Panc1 (cell line): ENCODE measurements around the gene GLRX.

Experiments
- TF ChIP-seq, protein P1 (sequence below), 2 experiments: IDR thresholded peaks; 2 replicates each; pipeline ENCODE4 v1.6.1; 2011 to 2012; ENCODE audit warnings: low read depth in 2 of 2, control low read depth in 1 of 2, low read length in 1 of 2, mild to moderate bottlenecking in 1 of 2, moderate library complexity in 1 of 2; ENCODE audit not compliant: insufficient read depth in 1 of 2
- TF ChIP-seq, protein P2 (sequence below): fragments of 450-650 bp; IDR thresholded peaks from 2 replicates; pipeline ENCODE4 v1.5.1; 2017; ENCODE audit warnings: mild to moderate bottlenecking

- TF ChIP-seq, protein P1, sequence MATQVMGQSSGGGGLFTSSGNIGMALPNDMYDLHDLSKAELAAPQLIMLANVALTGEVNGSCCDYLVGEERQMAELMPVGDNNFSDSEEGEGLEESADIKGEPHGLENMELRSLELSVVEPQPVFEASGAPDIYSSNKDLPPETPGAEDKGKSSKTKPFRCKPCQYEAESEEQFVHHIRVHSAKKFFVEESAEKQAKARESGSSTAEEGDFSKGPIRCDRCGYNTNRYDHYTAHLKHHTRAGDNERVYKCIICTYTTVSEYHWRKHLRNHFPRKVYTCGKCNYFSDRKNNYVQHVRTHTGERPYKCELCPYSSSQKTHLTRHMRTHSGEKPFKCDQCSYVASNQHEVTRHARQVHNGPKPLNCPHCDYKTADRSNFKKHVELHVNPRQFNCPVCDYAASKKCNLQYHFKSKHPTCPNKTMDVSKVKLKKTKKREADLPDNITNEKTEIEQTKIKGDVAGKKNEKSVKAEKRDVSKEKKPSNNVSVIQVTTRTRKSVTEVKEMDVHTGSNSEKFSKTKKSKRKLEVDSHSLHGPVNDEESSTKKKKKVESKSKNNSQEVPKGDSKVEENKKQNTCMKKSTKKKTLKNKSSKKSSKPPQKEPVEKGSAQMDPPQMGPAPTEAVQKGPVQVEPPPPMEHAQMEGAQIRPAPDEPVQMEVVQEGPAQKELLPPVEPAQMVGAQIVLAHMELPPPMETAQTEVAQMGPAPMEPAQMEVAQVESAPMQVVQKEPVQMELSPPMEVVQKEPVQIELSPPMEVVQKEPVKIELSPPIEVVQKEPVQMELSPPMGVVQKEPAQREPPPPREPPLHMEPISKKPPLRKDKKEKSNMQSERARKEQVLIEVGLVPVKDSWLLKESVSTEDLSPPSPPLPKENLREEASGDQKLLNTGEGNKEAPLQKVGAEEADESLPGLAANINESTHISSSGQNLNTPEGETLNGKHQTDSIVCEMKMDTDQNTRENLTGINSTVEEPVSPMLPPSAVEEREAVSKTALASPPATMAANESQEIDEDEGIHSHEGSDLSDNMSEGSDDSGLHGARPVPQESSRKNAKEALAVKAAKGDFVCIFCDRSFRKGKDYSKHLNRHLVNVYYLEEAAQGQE (IDR thresholded peaks at IDR 0.05; ENCODE audit: insufficient read depth in 1 of 2, low read depth in 2 of 2, low read length in 1 of 2) = no peak
- TF ChIP-seq, protein P2, sequence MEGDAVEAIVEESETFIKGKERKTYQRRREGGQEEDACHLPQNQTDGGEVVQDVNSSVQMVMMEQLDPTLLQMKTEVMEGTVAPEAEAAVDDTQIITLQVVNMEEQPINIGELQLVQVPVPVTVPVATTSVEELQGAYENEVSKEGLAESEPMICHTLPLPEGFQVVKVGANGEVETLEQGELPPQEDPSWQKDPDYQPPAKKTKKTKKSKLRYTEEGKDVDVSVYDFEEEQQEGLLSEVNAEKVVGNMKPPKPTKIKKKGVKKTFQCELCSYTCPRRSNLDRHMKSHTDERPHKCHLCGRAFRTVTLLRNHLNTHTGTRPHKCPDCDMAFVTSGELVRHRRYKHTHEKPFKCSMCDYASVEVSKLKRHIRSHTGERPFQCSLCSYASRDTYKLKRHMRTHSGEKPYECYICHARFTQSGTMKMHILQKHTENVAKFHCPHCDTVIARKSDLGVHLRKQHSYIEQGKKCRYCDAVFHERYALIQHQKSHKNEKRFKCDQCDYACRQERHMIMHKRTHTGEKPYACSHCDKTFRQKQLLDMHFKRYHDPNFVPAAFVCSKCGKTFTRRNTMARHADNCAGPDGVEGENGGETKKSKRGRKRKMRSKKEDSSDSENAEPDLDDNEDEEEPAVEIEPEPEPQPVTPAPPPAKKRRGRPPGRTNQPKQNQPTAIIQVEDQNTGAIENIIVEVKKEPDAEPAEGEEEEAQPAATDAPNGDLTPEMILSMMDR = no peak
These were observed 24.0 kb downstream of the GLRX start for GRCh38 chr5:95798545-95798944.
